Esophagus muscularis mucosa (tissue), 3 donors: ENCODE data around the gene RHO.

Experiments used
- EP300 ChIP-seq: sonication (generic); formaldehyde crosslinking; IDR thresholded peaks from one replicate; pipeline ENCODE4 v1.6.1; 2017; ENCODE audit warnings: antibody characterized with exemption
- TF ChIP-seq, protein P1 (sequence below), 3 experiments: fragments of 200-600 bp in 2 of 3; fragments of 450-650 bp in 1 of 3; sonication (generic) in 2 of 3; IDR thresholded peaks; one replicate each; pipeline ENCODE4 v1.5.1; 2017 to 2019; ENCODE audit warnings: antibody characterized with exemption in 3 of 3, mild to moderate bottlenecking in 2 of 3, moderate library complexity in 1 of 3

DNA sequence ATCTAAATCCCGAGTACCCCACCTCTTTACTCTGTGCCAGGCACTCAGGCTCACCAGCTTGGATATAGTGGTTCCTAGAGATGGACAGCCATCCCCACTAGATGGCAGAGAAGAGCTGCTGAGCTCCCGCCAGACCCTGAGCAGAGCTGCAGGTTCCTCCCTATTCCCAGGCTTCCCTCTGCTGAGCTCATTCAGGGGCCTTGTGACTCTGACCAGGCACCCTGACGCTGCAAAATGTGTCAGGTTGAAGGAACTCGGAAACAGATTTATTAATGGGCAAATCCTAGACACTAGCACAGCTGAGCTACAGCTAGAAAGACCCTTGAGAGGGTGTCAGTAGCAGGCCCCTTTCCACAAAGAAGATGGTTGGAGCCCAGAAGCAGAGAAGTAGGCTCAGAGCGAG, 38.2 kb upstream of the RHO start:
- TF ChIP-seq, protein P1, sequence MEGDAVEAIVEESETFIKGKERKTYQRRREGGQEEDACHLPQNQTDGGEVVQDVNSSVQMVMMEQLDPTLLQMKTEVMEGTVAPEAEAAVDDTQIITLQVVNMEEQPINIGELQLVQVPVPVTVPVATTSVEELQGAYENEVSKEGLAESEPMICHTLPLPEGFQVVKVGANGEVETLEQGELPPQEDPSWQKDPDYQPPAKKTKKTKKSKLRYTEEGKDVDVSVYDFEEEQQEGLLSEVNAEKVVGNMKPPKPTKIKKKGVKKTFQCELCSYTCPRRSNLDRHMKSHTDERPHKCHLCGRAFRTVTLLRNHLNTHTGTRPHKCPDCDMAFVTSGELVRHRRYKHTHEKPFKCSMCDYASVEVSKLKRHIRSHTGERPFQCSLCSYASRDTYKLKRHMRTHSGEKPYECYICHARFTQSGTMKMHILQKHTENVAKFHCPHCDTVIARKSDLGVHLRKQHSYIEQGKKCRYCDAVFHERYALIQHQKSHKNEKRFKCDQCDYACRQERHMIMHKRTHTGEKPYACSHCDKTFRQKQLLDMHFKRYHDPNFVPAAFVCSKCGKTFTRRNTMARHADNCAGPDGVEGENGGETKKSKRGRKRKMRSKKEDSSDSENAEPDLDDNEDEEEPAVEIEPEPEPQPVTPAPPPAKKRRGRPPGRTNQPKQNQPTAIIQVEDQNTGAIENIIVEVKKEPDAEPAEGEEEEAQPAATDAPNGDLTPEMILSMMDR (IDR thresholded peaks at IDR 0.05): peak; percentile 80 to 84 (median 81)
- TF ChIP-seq EP300: no peak
